Tibial nerve (tissue), 4 donors: ENCODE data around the gene ADSS1. TPM values are rescaled to one million over a fixed set of nuclear protein-coding genes. Genes with fewer than 3 reads are reported as not detected.

Experiments used
- DNase-seq, 2 donors: peaks; one replicate each; pipeline ENCODE4 v3.0.0-alpha.2; 2019; ENCODE audit warnings: low spot score in 2 of 2
- H3K27ac ChIP-seq, 4 donors: fragments of 200-600 bp; sonication (generic) in 3 of 4; one replicate each; pipeline ENCODE4 v1.5.1; 2017 to 2019; ENCODE audit warnings: mild to moderate bottlenecking in 1 of 4
- H3K27me3 ChIP-seq, 2 donors: fragments of 200-600 bp; sonication (generic) in 1 of 2; one replicate each; pipeline versions ENCODE4 v1.5.1 to v1.6.0; 2017 to 2019
- H3K36me3 ChIP-seq, 3 donors: fragments of 200-600 bp; sonication (generic); one replicate each; pipeline ENCODE4 v1.5.1; 2018 to 2019
- H3K4me1 ChIP-seq, 4 donors: fragments of 200-600 bp; sonication (generic) in 3 of 4; one replicate each; pipeline ENCODE4 v1.5.1; 2017 to 2019
- H3K4me3 ChIP-seq, 4 donors: fragments of 200-600 bp; sonication (generic) in 3 of 4; one replicate each; pipeline ENCODE4 v1.5.1; 2017 to 2019; ENCODE audit warnings: mild to moderate bottlenecking in 1 of 4, moderate library complexity in 1 of 4
- H3K9me3 ChIP-seq, 4 donors: fragments of 200-600 bp; sonication (generic) in 3 of 4; one replicate each; pipeline ENCODE4 v1.5.1; 2017 to 2019
- EP300 ChIP-seq, 2 donors: sonication (generic); formaldehyde crosslinking; IDR thresholded peaks; one replicate each; pipeline ENCODE4 v1.6.1; 2017; ENCODE audit warnings: antibody characterized with exemption in 2 of 2, mild to moderate bottlenecking in 1 of 2
- POLR2A ChIP-seq, 2 donors: fragments of 450-650 bp; IDR thresholded peaks; one replicate each; pipeline ENCODE4 v1.6.1; 2017; ENCODE audit warnings: antibody characterized with exemption in 2 of 2, mild to moderate bottlenecking in 2 of 2, moderate library complexity in 2 of 2
- WGBS, 2 donors: methylation state at CpG; one replicate each; pipeline ENCODE4 v1.1.5; 2018; 5-methylcytosine and 5-hydroxymethylcytosine counted together
- total RNA-seq, 4 donors: library from RNA; depleted of rRNA; stranded (reverse); fragments of >200 nt; gene quantifications; one replicate each; pipeline ENCODE4 v1.1.0, GENCODE V29; 2016
- TF ChIP-seq, protein P1 (sequence below), 5 experiments: fragments of 200-600 bp in 3 of 5; fragments of 450-650 bp in 2 of 5; sonication (generic) in 3 of 5; IDR thresholded peaks; one replicate each; pipeline ENCODE4 v1.5.1; 2016 to 2019; ENCODE audit warnings: antibody characterized with exemption in 5 of 5, mild to moderate bottlenecking in 3 of 5, moderate library complexity in 2 of 5

The ADSS1 gene
- total RNA-seq, result 10 to 100 TPM in 1 of 4 donors, 1 to 10 TPM in 3; 4.8 to 11.4 (median 6.3) TPM

DNA sequence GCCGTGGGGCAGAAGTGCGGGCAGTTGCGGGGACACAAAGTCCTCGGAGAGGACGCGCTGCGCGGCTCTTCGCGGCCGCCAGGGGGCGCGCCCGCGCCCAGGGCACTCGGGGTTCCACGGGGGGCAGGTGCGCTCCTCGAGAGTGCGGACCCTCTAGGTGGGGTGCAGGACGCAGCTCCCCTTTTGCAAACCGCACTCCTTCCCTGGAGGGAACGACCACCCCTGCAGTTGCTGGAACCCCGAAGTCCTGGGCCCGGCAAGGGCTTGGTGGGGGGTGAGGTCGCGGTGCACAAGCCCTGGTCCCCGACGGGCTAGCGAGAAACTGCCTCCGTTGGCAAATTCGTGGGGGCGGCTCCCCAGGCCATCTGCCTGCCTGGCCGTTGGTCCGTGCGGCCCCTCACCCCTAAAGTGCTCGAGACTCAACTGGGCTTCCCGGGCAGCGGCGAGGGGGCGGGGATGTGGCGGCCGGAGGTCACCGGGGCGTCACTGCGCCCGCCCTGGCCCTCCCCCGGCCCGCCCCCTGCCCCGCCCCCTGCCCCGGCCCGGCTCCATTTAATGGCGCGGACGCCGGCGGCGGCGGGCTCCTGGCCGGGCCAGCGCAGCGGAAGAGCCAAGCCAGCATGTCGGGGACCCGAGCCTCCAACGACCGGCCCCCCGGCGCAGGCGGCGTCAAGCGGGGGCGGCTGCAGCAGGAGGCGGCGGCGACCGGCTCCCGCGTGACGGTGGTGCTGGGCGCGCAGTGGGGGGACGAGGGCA lies at the start of gene ADSS1:
ADSS1 (plus strand) TSS at position 579 of the 756 bp plus-strand sequence; CDS start at position 621, 42 bp downstream.
- Histone ChIP-seq H3K4me3 (peak within 1 kb of the TSS; percentile 55 to 70 (median 63)), H3K27ac (peak within 1 kb of the TSS; percentile 59 to 78 (median 75)), H3K9me3 (no peaks in the 10 kb centered on the region), H3K27me3 (no peaks in the 10 kb centered on the region), H3K36me3 (peaks cover 0 to 24% (median 0%) of the 10 kb centered on the region in 3 donors), H3K4me1 (peaks cover 0 to 49% (median 37%) of the 10 kb centered on the region in 4 donors)
- peak; percentile 38 to 40 for DNase-seq
- TF ChIP-seq EP300 (IDR thresholded peaks at IDR 0.05), result no peak
- TF ChIP-seq, protein P1, sequence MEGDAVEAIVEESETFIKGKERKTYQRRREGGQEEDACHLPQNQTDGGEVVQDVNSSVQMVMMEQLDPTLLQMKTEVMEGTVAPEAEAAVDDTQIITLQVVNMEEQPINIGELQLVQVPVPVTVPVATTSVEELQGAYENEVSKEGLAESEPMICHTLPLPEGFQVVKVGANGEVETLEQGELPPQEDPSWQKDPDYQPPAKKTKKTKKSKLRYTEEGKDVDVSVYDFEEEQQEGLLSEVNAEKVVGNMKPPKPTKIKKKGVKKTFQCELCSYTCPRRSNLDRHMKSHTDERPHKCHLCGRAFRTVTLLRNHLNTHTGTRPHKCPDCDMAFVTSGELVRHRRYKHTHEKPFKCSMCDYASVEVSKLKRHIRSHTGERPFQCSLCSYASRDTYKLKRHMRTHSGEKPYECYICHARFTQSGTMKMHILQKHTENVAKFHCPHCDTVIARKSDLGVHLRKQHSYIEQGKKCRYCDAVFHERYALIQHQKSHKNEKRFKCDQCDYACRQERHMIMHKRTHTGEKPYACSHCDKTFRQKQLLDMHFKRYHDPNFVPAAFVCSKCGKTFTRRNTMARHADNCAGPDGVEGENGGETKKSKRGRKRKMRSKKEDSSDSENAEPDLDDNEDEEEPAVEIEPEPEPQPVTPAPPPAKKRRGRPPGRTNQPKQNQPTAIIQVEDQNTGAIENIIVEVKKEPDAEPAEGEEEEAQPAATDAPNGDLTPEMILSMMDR (IDR thresholded peaks at IDR 0.05), result peak; percentile 88 to 96 (median 93)
- peak in 1 of 2 donors; percentile 32 for TF ChIP-seq POLR2A (IDR thresholded peaks at IDR 0.05)
- 2 to 4% methylated on average over 25 to 33 of the region's 82 CpGs for WGBS, 2 donors

DNA sequence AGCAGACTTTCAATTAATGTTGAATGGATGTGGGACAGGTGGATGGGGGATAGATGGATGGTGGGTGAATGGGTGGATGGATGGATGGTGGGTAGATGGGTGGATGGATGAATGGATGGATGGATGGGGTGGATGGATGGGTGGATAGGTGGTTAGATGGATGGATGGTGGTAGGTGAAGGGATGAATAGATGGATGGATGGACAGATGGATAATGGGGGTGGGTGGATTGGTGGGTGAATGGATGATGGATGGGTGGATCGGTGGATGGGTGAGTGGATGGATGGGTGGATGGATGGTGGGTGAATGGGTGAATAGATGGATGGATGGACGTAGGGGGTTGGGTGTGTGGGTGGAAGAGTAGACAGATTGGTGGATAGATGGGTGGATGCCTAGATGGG lies 48.6 kb upstream of the ADSS1 start:
- DNase-seq, result no peak
- no peak for TF ChIP-seq POLR2A (IDR thresholded peaks at IDR 0.05)
- TF ChIP-seq EP300 (IDR thresholded peaks at IDR 0.05), result no peak
- 75% methylated on average over 2 of the region's 2 CpGs for WGBS, 2 donors

DNA sequence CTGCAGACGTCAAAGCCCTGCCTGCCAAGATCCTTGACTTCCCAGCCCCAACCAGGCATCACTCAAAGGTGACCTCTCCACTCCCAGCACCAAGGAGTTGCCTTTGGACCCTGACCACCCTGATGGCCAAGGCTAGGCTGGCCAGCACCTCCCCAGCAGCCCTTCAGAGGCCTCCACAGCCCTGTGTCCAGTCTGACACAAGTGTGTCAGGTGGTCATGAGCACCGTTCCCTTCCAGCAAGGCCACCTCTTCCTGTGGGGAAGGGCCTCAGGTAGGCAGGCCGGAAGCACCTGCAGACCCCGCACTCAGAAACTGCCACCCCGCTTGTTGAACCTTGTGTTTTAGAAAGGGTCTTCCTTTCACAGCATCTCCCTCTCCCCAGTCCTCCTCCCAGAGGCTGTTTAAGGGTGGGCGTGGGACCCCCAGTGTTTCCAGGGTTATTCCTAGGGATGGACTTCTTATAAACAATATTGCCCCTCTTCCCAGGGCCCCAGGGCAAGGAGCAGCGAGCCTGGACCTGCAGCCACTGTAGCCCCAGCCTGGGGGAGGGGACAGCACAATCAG lies 47.8 kb upstream of the ADSS1 start:
- H3K4me1 ChIP-seq, result peaks cover 5 to 49% (median 41%) of the 10 kb centered on the region in 4 donors
- TF ChIP-seq, protein P1 (IDR thresholded peaks at IDR 0.05), result no peak
- TF ChIP-seq EP300 (IDR thresholded peaks at IDR 0.05), result no peak
- no peak for TF ChIP-seq POLR2A (IDR thresholded peaks at IDR 0.05)
- 81 to 82% methylated on average over 7 of the region's 7 CpGs for WGBS, 2 donors
- no peaks in the 10 kb centered on the region for H3K9me3 ChIP-seq
- no peaks in the 10 kb centered on the region for H3K36me3 ChIP-seq
- no peaks in the 10 kb centered on the region for H3K27me3 ChIP-seq
- no peak for DNase-seq
- H3K27ac ChIP-seq, result peak overlapping the region; percentile 86 to 99 (median 90)
- H3K4me3 ChIP-seq, result no peak overlapping the region

More for the DNA sequence above, 48.6 kb upstream of the ADSS1 start:
- H3K36me3 ChIP-seq, result no peaks in the 10 kb centered on the region
- H3K27me3 ChIP-seq, result no peaks in the 10 kb centered on the region
- no peak overlapping the region for H3K4me3 ChIP-seq
- H3K27ac ChIP-seq, result peak overlapping the region in 1 of 4 donors; percentile 99
- H3K4me1 ChIP-seq, result peaks cover 0 to 41% (median 34%) of the 10 kb centered on the region in 4 donors
- H3K9me3 ChIP-seq, result no peaks in the 10 kb centered on the region

DNA sequence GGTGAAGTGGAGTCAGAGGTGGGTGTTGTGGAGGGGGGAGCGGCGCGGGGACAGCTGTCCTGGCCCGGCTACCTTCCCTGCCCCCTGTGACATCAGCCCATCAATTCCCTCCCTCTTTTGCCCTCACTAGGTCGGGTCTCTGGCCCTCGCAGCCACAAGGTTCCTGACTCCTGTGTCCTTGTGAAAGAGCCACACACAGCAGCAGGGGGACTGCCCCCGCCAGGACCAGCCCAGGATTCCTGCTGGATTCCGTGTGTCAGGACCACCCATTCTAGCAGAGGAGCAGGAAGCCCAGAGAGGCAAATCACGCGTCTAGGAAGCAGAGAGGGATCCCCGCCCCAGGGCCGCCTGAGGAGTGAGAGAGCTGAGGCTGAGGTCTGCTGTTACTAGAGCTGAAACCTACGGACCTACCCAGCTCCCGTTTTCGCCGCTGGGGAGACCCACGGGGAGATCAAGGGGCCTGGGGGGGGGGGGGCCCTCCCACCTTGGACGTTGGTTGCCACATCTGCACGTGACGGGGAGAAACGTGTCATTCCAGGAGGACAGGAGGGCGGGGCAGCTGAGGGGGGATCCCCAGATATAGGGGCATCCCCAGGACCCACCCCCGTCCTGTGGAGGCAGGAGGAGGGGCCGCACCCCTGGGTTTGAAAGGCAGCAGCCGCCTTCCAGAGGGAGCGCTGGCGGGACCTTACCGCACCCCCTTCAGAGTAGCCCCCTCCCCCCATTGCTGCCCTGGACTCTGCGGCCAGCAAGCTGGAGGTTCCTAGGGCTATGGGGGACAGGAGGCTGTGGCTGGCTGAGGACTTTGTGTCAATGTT lies 47.1 kb upstream of the ADSS1 start:
- 23 to 25% methylated on average over 24 to 25 of the region's 29 CpGs for WGBS, 2 donors
- peak overlapping the region; percentile 86 to 99 (median 90) for H3K27ac ChIP-seq
- peaks cover 5 to 56% (median 48%) of the 10 kb centered on the region in 4 donors for H3K4me1 ChIP-seq
- no peak for TF ChIP-seq EP300 (IDR thresholded peaks at IDR 0.05)
- TF ChIP-seq, protein P1 (IDR thresholded peaks at IDR 0.05), result no peak
- TF ChIP-seq POLR2A (IDR thresholded peaks at IDR 0.05), result no peak
- no peaks in the 10 kb centered on the region for H3K36me3 ChIP-seq
- no peaks in the 10 kb centered on the region for H3K27me3 ChIP-seq
- DNase-seq, result no peak
- H3K4me3 ChIP-seq, result peak overlapping the region; percentile 39 to 67 (median 59)
- H3K9me3 ChIP-seq, result no peaks in the 10 kb centered on the region
